AG10803 (cell line): ENCODE results near the gene TUBG2.

Experiments
- DNase-seq: peaks from one replicate; pipeline ENCODE4 v3.0.0; 2010; ENCODE audit warnings: low read depth
- H3K4me3 ChIP-seq: 2 replicates; pipeline ENCODE4 v1.5.1; 2011; ENCODE audit warnings: mild to moderate bottlenecking, low read length, control low read depth
- TF ChIP-seq, protein P1 (sequence below): conservative IDR thresholded peaks from 2 replicates; pipeline ENCODE4 v1.5.1; 2011; ENCODE audit warnings: mild to moderate bottlenecking, low read length, control low read depth, inconsistent platforms

TUBG2 gene

DNA sequence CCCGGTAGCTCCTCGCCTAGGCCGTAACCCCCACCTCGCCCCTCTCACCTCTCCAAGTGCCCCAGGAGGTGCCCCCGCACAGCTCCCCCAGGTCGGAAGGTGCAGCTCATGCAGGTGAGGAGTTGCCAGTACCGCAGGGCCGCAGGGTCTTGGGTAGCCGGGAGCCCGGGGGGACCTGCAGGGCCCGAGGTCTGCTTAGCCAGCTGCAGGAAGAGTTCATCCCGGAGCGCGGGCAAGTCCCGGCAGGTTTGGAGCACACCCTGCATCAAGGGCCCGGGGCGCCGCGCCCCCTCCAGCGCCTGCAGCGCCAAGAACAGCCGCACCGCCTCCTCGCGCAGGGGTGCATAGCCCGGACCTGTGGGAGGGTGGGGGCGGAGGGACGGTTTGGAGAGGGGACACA, 13.0 kb downstream of the TUBG2 start:
- no peak overlapping the region for H3K4me3 ChIP-seq
- DNase-seq = no peak
- TF ChIP-seq, protein P1, sequence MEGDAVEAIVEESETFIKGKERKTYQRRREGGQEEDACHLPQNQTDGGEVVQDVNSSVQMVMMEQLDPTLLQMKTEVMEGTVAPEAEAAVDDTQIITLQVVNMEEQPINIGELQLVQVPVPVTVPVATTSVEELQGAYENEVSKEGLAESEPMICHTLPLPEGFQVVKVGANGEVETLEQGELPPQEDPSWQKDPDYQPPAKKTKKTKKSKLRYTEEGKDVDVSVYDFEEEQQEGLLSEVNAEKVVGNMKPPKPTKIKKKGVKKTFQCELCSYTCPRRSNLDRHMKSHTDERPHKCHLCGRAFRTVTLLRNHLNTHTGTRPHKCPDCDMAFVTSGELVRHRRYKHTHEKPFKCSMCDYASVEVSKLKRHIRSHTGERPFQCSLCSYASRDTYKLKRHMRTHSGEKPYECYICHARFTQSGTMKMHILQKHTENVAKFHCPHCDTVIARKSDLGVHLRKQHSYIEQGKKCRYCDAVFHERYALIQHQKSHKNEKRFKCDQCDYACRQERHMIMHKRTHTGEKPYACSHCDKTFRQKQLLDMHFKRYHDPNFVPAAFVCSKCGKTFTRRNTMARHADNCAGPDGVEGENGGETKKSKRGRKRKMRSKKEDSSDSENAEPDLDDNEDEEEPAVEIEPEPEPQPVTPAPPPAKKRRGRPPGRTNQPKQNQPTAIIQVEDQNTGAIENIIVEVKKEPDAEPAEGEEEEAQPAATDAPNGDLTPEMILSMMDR = no peak

DNA sequence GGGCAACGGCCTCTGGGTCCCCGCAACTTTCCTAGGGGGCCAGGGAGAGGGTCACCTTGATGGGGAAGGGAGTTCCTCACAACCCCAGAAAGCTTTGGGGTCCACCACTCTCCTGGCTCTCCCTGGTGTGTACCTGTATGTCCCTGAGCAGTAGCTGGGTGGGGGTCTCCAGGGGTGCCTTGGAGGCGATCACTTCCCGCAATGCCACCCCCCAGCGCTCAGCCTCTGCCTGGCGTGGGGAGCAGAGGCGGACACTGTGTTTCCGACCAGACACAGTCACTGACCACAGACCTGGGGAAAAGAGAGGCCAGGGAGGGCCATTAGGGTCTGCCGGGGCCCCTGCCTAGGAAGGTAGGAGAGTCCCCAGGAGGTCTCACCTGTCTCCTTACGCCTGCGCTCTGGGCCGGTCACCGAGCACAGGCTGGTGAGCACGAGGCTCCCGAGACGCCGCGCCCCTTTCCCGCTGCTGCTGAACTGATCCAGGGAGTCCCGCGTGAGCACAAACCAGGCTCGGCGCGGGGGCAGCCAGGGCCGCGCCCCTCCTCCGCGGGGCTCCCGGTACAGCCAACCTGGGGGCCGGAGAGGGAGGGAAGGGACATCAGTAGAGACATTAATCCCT, 14.3 kb downstream of the TUBG2 start:
- TF ChIP-seq, protein P1 = no peak
- peak overlapping the region; percentile 91 for H3K4me3 ChIP-seq
- no peak for DNase-seq

DNA sequence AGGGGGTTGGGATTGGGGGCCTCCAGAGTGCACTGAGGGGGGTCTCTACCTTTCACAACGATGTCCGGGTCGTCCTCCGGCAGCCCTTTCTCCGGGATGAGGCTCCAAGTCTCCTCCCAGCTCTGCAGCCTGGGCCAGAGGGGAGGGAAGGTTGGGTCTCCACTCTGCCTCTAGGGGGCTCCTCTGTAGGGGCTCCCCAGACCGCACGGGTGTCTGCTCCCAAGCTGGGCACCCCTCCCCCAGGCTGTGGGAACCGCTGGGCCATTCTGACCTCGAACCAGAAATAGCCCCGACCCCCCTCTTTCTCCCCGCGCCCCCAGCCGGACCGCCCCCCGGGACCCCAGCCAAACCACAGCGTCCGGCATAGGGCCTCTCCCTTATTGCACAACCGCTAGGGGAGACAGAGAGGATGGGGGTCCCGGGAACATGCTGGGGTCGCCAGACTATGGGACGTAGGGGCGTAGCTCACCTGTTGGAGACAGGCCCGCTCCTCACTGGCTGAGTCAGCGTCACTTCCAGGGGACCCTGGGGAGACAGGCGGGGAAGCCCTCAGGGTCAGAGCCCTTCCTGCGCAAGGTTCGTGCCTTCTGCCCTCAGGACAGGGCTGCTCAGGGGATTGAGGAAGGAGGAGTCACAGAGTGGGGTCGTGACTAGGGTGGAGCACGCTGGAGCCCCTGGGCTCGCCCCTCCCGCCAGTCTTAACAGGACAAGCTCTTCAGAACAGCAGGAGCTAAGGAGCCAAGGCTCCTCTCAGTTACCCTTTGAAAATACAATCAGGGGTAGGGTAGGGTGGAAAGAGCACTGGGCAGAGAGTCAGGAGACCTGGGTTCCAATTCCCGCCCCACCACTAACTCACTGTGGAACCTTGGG, 15.0 kb downstream of the TUBG2 start:
- TF ChIP-seq, protein P1 = peak; percentile 56
- peak; percentile 56 for DNase-seq
- peak overlapping the region; percentile 91 for H3K4me3 ChIP-seq

DNA sequence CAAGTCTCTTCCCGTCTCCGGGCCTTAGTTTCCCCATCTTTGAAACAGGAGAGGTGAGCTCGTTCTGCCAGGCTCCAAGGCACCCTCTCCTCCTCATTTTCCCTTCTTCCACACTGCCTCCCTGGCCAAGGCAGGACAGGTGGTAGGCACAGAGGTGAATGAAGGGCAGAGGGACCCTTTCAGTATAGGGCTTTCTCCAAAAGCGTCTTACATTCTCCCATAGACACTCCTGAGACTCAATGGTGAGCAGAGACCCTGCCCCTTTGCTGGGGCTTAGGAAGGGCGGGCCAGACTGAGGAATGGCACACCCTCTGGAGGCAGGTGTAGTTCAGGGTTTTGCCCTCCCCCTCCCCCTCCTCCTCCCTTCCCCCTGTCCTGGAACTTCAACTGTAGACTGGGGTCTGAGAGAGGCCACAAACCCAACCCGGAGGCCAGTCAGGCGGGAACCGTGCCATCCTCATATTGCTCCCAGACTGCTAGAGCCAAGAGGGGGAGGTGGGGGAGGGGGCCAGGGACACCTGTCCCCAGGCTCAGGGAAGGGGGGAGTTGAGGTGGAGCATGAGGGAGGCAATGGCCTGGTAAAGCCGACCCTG, 15.8 kb downstream of the TUBG2 start:
- no peak for DNase-seq
- TF ChIP-seq, protein P1 = no peak
- peak overlapping the region; percentile 91 for H3K4me3 ChIP-seq

DNA sequence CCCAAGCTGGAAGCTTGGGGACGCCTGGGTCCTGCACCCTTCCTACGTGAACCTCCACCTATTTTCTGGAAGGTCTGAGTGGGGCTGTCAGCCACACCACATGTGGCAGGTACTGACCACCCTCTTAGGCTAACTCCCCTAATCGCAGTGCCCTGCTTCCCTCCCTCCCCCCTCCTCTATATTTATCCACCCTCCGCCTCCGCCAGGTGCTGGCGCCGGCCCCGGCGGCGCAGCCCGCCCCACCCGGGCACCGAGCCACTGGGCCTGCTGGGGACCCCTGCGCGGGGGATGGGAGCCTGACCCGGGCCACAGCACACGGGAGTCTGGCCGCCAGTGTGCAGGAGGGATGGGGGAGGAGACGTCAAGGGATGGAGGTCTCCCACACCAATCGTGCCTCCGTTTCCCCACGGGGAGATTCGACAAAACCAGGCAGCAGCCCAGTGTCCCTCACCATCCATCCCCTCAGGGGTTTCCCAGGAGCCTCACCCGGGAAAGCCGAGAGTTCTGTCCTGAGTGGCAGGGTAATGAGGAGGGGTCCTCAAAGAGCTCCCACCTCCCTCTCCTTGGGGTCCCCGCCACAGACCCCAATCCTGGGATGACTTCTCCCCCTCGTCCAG, 16.4 kb downstream of the TUBG2 start:
- TF ChIP-seq, protein P1 = no peak
- DNase-seq = no peak

DNA sequence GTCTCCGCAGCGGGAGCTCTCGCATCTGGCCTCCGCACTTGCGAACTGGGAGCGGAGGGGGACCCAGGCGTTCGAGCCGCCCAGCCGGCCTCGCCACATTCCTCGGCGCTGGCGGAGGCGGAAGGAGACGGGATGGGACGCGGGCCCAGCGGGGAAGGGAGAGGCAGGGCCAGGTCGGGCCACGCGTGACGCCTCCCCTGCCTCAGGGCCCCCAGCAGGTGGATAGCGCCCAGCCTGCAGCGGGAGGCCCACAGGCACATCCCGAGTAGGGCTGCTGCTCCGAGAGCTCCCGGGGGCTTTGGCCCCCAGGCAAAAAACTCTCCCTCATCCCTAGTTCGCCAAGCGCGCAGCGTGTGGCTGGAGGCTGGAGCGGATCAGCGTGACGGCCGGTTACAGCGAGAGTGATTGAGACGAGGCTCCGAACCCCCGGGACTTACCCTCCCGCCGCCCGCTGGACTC, 16.9 kb downstream of the TUBG2 start:
- peak overlapping the region; percentile 91 for H3K4me3 ChIP-seq
- DNase-seq = peak; percentile 45
- TF ChIP-seq, protein P1 = no peak

More for the DNA sequence above, 16.4 kb downstream of the TUBG2 start:
- H3K4me3 ChIP-seq = peak overlapping the region; percentile 91
